Left colon (tissue), 2 donors: Measurements from ENCODE around the gene WNK2. TPM values are rescaled to one million over a fixed set of nuclear protein-coding genes. Genes with fewer than 3 reads are reported as not detected.
"Not testable (repeated sequence)": the region's sequence is repeated elsewhere in the genome, so short reads cannot be mapped to it uniquely, and the experiment has no call there.

Experiments
- ATAC-seq: fragments of 200-7000 bp; cut with Tn5 transposase; one replicate; pipeline ENCODE4 v1.9.1; 2020; ENCODE audit warnings: mild to moderate bottlenecking, moderate library complexity
- DNase-seq, 2 donors: peaks; one replicate each; pipeline ENCODE4 v3.0.0-alpha.2; 2020
- intact Hi-C, 2 donors: fragments of 100-400 bp; cut with DNase I in 1 of 2; cut with micrococcal nuclease in 1 of 2; formaldehyde crosslinking; loops; one replicate each; pipeline versions ENCODE4 v1.11.2 to v1.14.0; 2022; cut with DNase I, micrococcal nuclease
- total RNA-seq, 2 donors: library from RNA; stranded (reverse); fragmentation: NEBNext Ultra II Directional; extraction: Animal tissue kit (Norgen Biotek cat#: 25700); gene quantifications; one replicate each; pipeline ENCODE4 v1.2.1, GENCODE V29; 2021
- donor health status: DM: no; HTN: no; CAD: no.
- donor health status: DM: yes; HTN: yes; CAD: no.

Gene WNK2
- total RNA-seq, 2 donors from 2014 or later = 161 to 279 TPM

- DNase-seq, ATAC-seq, intact Hi-C loops: not testable (repeated sequence)
Observed at GRCh38 chr9:93347371-93347975, 163.5 kb downstream of the WNK2 start.

GRCh38 chr9:93353413-93354310 lies 169.7 kb downstream of the WNK2 start:
- ATAC-seq, DNase-seq, intact Hi-C loops: not testable (repeated sequence)

- ATAC-seq (no peak), DNase-seq (no peak)
- intact Hi-C loops = no loop called here
Observed at GRCh38 chr9:93354451-93354850, 170.5 kb downstream of the WNK2 start.

GRCh38 chr9:93355827-93356226 lies 171.9 kb downstream of the WNK2 start:
- intact Hi-C loops = no loop called here
- no peak for ATAC-seq
- DNase-seq = no peak

GRCh38 chr9:93357649-93358048 lies 173.7 kb downstream of the WNK2 start:
- ATAC-seq (no peak), DNase-seq (no peak)
- intact Hi-C loops = no loop called here

GRCh38 chr9:93359907-93360306 lies 176.0 kb downstream of the WNK2 start:
- DNase-seq, intact Hi-C loops, ATAC-seq: not testable (repeated sequence)

GRCh38 chr9:93361995-93362394 lies 178.1 kb downstream of the WNK2 start:
- intact Hi-C loops = no loop called here
- DNase-seq = no peak
- no peak for ATAC-seq

GRCh38 chr9:93364734-93365426 lies 180.9 kb downstream of the WNK2 start:
- no peak for DNase-seq
- intact Hi-C loops = no loop called here
- ATAC-seq = peak; percentile 50

- ATAC-seq (no peak), DNase-seq (no peak)
- intact Hi-C loops = no loop called here
Observed at GRCh38 chr9:93365427-93366118, 181.6 kb downstream of the WNK2 start.

- ATAC-seq = no peak
- intact Hi-C loops = no loop called here
- DNase-seq = no peak
Observed at GRCh38 chr9:93366119-93366447, 182.1 kb downstream of the WNK2 start.

GRCh38 chr9:93366486-93366885 lies 182.5 kb downstream of the WNK2 start:
- DNase-seq, ATAC-seq, intact Hi-C loops: not testable (repeated sequence)

- DNase-seq (no peak), ATAC-seq (no peak)
- intact Hi-C loops = no loop called here
Observed at GRCh38 chr9:93368437-93368836, 184.5 kb downstream of the WNK2 start.

GRCh38 chr9:93369686-93370085 lies 185.7 kb downstream of the WNK2 start:
- ATAC-seq (no peak), DNase-seq (no peak)
- intact Hi-C loops = no loop called here

Other genes with a start within 250 kb of the WNK2 start
- gene FGD3, start 236.6 kb upstream of the WNK2 start, total RNA-seq = 1 to 10 TPM; 3.6 to 4.3 TPM
- gene SUSD3, start 125.4 kb upstream of the WNK2 start, total RNA-seq = 1 to 10 TPM in 1 of 2 donors, under 1 TPM in 1; 0.95 to 2.0 TPM
- 10 to 100 TPM; 41.5 to 62.2 TPM for gene CARD19, start 87.9 kb upstream of the WNK2 start, total RNA-seq
- 10 to 100 TPM; 17.7 to 30.8 TPM for gene NINJ1, start 49.9 kb upstream of the WNK2 start, total RNA-seq